Astrocyte of the spinal cord (primary cell): ENCODE results near the gene HARS2.
"Not testable (repeated sequence)": the region's sequence is repeated elsewhere in the genome, so short reads cannot be mapped to it uniquely, and the experiment has no call there.

Experiments
- DNase-seq: peaks from one replicate; pipeline ENCODE4 v3.0.0; 2011; ENCODE audit warnings: low read depth, low spot score
- H3K4me3 ChIP-seq: 2 replicates; pipeline ENCODE4 v1.5.1; 2011; ENCODE audit warnings: low read depth, mild to moderate bottlenecking, low read length, moderate library complexity
- in situ Hi-C: cut with HindIII; loops from 2 replicates; pipeline ENCODE4 v1.10.0; 2017; ENCODE audit warnings: low sequenced_read_pairs
- TF ChIP-seq, protein P1 (sequence below): IDR thresholded peaks from 2 replicates; pipeline ENCODE4 v1.5.1; 2012; ENCODE audit warnings: low read depth, mild to moderate bottlenecking, low read length, inconsistent platforms

Gene HARS2

DNA sequence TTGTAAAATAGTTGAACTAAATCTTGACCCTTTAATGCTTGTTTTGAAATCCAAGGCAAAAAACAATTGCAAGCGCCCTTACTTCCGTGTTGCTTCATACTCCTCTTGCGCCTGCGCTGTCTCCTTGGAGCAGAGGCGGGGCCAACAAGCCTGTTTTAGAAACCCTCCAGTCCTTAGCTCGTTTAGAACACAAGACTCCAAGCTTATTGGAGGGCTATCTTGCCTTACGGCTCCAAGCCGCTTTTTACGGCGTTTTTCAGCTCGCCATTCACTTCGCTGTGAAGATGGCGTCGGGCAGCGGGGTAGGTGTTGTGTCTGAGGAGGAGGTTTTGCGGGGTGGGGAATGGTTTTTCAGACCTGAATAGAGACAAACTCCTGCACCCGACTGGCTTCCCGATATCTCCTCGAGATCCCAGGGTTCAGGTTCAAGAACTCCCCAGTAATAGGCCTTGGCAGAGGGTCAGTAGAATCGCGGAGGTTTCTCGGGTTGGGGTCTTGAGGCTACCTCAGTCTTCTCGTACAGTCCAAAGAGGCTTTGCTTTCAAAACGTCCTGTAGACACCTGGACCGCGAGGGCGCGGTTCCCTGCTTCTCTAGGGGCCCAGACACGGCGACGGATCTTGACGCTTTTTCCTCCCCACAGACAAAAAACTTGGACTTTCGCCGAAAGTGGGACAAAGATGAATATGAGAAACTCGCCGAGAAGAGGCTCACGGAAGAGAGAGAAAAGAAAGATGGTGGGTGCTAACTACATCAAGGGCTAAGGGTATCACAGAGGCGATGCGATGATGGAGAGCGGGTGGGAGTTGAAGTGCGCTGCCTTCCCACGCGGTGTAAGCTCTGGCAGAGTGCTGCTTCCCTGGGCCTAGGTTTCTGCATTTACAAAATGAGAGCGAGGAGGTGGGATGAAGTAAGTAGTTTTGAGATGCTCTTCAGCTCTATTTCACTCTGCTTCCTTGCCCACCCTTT is 9.2 kb downstream of the HARS2 start, which contains the start of gene ZMAT2:
Gene ZMAT2 (plus strand): TSS at position 271 of the 968 bp plus-strand sequence. CDS start 14 bp downstream, at position 285.
- TF ChIP-seq, protein P1, sequence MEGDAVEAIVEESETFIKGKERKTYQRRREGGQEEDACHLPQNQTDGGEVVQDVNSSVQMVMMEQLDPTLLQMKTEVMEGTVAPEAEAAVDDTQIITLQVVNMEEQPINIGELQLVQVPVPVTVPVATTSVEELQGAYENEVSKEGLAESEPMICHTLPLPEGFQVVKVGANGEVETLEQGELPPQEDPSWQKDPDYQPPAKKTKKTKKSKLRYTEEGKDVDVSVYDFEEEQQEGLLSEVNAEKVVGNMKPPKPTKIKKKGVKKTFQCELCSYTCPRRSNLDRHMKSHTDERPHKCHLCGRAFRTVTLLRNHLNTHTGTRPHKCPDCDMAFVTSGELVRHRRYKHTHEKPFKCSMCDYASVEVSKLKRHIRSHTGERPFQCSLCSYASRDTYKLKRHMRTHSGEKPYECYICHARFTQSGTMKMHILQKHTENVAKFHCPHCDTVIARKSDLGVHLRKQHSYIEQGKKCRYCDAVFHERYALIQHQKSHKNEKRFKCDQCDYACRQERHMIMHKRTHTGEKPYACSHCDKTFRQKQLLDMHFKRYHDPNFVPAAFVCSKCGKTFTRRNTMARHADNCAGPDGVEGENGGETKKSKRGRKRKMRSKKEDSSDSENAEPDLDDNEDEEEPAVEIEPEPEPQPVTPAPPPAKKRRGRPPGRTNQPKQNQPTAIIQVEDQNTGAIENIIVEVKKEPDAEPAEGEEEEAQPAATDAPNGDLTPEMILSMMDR, result no peak
- peak; percentile 99 for DNase-seq
- in situ Hi-C loops, result no loop called here
- H3K4me3 ChIP-seq, result peak within 1 kb of the TSS; percentile 94

DNA sequence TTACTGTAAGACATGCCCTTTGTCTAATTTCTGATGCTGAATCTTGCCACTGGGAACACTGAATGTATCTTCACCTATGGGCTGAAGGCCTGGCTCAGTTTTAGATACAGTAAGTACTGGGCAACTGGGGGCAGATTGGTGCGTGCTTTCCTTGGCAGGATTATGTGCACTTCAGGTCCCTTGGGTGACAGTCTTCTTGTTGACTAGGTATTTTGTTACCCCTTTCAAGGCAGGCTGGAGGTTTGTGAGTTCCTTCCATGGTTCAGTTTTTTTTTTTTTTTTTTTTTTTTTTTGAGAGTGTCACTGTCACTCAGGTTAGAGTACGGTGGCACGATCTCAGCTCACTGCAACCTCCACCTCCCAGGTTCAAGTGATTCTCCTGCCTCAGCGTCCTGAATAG is 16.6 kb downstream of the HARS2 start:
- DNase-seq, result no peak
- in situ Hi-C loops, result no loop called here
- no peak overlapping the region for H3K4me3 ChIP-seq
- TF ChIP-seq, protein P1, result no peak

DNA sequence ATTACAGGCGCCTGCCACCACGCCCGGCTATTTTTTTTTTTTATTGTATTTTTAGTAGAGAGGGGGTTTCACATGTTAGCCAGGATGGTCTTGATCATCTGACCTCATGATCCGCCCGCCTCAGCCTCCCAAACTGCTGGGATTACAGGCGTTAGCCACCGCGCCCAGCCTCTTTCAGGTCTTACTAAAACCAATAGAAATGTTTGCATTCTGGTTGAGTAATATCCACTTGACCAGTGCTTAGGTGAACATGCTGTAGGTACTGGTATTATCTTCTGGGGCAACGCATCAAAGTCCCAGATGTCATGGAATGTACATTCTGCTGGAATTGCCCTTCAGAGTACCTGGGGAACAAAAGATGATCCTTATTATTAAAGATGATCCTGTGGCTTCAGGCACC is 17.5 kb downstream of the HARS2 start:
- H3K4me3 ChIP-seq, in situ Hi-C loops, DNase-seq: not testable (repeated sequence)

DNA sequence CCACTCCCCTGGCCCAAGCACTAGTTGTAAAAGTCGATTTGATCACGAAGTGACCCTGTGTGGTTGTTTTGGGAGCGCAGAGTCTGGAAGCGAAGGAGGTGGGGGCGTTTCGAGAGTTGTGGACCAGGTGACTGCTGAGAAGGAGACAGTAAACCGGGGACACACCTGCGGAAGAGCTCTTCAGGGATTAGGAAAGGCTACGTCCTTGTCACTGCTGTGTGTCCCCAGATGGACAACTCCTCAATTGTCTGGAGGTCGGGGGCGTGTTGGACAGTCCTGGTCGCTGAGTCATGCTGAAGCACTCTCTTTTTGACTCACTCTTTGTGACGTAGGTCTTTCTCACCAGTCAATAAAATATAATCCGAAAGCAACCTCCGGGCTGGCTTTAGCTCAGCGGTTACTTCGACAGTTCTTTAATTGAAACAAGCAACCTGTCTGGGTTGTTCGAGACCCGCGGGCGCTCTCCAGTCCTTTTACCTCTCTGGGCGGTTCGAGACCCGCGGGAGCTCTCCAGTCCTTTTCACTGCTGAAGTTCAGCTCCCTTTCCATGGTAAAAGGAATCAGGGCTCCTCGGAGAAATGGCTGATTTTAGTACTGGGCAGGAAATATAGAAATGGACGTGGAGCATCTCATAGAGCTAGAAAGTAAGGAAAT is 19.8 kb downstream of the HARS2 start:
- H3K4me3 ChIP-seq, result peak overlapping the region; percentile 51
- TF ChIP-seq, protein P1, result no peak
- peak; percentile 99 for DNase-seq
- in situ Hi-C loops, result no loop called here

DNA sequence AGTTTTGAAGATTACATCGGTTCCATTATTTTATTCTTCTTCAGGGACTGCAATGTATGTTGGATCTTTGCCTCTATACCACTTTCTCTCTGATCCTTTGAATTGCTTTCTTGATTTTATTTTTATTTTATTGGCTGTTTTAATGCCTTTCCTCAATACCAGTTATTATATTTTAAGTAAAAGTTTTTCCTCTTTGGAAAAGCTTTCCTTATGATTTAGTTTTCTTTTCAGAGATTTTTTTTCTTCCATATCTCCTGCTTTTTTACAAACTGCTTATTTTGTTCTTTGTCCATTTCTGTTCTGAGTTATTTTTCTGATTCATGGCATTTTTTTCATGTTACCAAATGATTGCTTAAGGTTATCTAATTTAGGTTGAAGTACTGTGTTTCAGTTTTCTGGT is 20.5 kb downstream of the HARS2 start:
- in situ Hi-C loops, result no loop called here
- H3K4me3 ChIP-seq, result no peak overlapping the region
- TF ChIP-seq, protein P1, result no peak
- DNase-seq, result no peak

DNA sequence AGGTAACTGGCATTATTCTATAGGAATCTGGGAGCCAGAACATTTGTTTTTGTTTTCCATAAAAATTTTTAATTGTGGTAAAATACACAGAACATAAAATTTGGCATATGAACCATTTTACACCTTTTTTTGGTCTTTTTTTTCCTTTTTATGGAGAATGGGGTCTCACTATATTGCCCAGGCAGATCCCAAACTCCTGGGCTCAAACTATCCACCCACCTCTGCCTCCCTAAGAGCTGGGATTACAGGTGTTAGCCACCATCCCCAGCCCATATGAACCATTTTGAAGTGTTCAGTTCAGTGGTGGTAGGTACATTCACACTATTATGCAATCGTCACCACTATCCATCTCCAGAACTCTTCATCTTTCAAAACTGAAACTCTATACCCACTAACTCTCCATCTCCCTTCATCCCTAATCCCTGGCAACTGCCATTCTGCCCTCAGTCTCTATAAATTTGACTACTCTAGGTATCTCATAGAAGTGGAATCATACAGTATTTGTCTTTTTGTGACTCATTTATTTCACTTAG is 22.4 kb downstream of the HARS2 start:
- in situ Hi-C loops, result no loop called here
- TF ChIP-seq, protein P1, result no peak
- no peak for DNase-seq
- H3K4me3 ChIP-seq, result no peak overlapping the region

DNA sequence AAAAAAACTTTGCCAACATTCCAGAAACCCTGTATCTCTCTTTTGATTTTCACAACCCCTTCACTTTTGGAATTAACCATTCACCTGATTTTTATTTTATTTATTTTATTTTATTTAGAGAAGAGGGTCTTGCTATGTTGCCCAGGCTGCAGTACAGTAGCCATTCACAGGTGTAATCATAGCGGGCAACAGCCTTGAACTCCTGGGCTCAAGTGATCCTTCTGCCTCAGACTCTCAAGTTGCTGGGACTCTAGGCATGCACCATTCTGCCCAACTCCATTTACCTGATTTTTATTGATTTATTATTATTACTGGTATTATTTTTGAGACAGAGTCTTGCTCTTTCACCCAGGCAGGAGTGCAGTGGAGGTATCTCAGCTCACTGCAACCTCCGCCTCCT is 25.0 kb downstream of the HARS2 start:
- DNase-seq, H3K4me3 ChIP-seq, in situ Hi-C loops: not testable (repeated sequence)
